Measurements from ENCODE around the gene GRK6.

DNA sequence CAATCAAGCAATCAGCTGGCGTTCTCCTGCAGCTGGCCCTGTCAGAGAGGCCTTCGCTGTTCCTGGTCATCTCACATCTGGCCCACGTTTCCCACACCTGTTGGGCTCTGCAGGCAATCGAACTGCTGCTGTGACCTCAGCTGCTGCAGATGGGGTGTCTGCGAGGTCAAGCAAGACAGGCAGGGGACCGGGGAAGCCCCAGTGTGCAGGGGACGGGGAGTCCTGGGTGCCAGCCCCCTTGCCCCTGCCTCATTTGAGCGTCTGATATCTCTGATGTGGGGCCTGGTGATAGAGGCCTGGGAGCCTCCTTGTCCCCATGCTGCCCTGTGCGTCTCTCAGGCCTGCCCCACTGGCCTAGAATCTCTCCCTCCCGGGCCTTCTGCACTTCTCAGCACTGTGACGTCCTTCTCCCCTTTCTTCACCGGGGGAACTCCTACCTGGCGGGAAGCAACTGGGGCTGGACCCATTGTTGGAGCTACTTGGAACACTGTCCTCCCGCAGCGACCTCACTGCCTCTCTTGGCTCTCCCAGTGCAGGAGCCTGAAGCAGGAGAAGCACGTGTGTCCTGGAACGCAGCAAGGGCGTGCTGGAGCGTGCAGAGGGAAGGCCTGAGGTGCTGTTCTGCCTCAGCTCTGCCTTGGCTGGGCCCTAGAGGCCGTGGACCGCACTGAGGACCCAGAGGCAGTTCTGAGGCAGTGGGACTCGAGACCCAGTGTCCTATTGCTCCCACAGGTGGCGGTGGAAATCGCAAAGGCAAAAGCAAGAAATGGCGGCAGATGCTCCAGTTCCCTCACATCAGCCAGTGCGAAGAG, 3.9 kb downstream of the GRK6 start:
- TF ChIP-seq, protein P1, sequence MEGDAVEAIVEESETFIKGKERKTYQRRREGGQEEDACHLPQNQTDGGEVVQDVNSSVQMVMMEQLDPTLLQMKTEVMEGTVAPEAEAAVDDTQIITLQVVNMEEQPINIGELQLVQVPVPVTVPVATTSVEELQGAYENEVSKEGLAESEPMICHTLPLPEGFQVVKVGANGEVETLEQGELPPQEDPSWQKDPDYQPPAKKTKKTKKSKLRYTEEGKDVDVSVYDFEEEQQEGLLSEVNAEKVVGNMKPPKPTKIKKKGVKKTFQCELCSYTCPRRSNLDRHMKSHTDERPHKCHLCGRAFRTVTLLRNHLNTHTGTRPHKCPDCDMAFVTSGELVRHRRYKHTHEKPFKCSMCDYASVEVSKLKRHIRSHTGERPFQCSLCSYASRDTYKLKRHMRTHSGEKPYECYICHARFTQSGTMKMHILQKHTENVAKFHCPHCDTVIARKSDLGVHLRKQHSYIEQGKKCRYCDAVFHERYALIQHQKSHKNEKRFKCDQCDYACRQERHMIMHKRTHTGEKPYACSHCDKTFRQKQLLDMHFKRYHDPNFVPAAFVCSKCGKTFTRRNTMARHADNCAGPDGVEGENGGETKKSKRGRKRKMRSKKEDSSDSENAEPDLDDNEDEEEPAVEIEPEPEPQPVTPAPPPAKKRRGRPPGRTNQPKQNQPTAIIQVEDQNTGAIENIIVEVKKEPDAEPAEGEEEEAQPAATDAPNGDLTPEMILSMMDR (IDR thresholded peaks at IDR 0.05; ENCODE audit: low read length) = no peak
- TF ChIP-seq EZH2 (optimal IDR thresholded peaks at IDR 0.05; ENCODE audit: low read depth, low read length) = no peak
